ENCODE results near the gene KIAA0825.

DNA sequence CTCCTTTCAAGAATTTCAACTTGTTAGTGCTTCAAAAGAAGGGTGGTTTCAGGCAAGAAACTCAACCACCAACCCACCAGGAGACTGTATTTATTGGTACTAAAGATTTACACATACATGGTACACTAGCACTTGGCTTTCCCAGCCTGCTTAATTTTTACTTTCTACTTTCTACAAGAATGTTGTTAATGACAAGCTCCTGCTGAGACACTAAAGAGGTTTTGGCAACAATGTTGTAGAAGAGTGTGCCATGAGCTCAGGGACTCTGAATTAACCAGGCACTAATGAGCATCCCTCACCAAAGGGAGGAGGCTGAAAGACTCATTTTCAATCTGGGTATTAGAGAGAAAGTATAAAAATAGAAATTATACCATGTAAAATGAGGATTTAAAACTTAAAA lies 195.0 kb downstream of the KIAA0825 start:
- TF ChIP-seq CTCF (IDR thresholded peaks at IDR 0.05) (no peak), POLR2A (IDR thresholded peaks at IDR 0.05) (no peak)
